Measurements from ENCODE around the gene USP3.

- TF ChIP-seq POLR2A (IDR thresholded peaks at IDR 0.05): no peak
- TF ChIP-seq EP300 (IDR thresholded peaks at IDR 0.05; ENCODE audit: low read depth): no peak
- TF ChIP-seq POLR2AphosphoS5 (IDR thresholded peaks at IDR 0.05): no peak
Measured at GRCh38 chr15:63457379-63457778, 47.0 kb upstream of the USP3 start.

All from transverse colon (tissue), 3 donors.